K562 (cell line): ENCODE data around the gene DDX41. TPM values are rescaled to one million over a fixed set of nuclear protein-coding genes. Genes with fewer than 3 reads are reported as not detected.

Source experiments
- ATAC-seq: fragments of 200-7000 bp; cut with Tn5 transposase; 3 replicates; pipeline ENCODE4 v1.9.1; 2020; ENCODE audit warnings: moderate library complexity
- BruUV-seq: library from RNA; stranded (reverse); fragments of 400-500 nt; replicated peaks from 2 replicates; lab custom pipeline; 2021; lab: Mats Ljungman, UMichigan
- CTCF ChIA-PET: fragments of 300-600 bp; formaldehyde crosslinking; extraction: SDS; loops from one replicate; lab custom pipeline; 2021; ENCODE audit warnings: low intra/inter-chr PET ratio; lab: Yijun Ruan, JAX
- POLR2A ChIA-PET: fragments of 300-600, 350-650 bp; sonication (Branson Sonifier 250); formaldehyde crosslinking; extraction: SDS; loops from one replicate; lab custom pipeline; 2021; ENCODE audit warnings: antibody characterized with exemption, inconsistent platforms; lab: Yijun Ruan, JAX
- DNase-seq, 4 experiments: peaks; one replicate each; pipeline versions ENCODE4 v3.0.0 to v3.0.0-alpha.2; 2011 to 2018; ENCODE audit warnings: low spot score in 3 of 4, mixed read lengths in 3 of 4; ENCODE audit errors: extremely low read depth in 1 of 4
- FAIRE-seq: peaks from 2 replicates; lab custom pipeline; 2011; peaks lifted over from hg19 to GRCh38; lab: Jason Lieb, UNC
- H2AFZ ChIP-seq: 2 replicates; pipeline ENCODE4 v1.6.0; 2011; ENCODE audit warnings: low read depth, low read length, control low read depth, inconsistent platforms
- H3K27ac ChIP-seq: fragments of 200-600 bp; 3 replicates; pipeline ENCODE4 v1.8.0; 2011; ENCODE audit warnings: low read depth, mild to moderate bottlenecking, control low read depth, inconsistent platforms, low read length, moderate library complexity, mixed read lengths; ENCODE audit errors: extremely low read depth
- H3K27me3 ChIP-seq, 2 experiments: fragments of 300-600 bp in 1 of 2; 2 replicates in 1 of 2; 3 replicates in 1 of 2; pipeline versions ENCODE4 v1.6.0 to v1.8.0; 2011; ENCODE audit warnings: inconsistent platforms in 2 of 2, low read length in 2 of 2, mild to moderate bottlenecking in 1 of 2, mixed read lengths in 1 of 2, moderate library complexity in 1 of 2; ENCODE audit not compliant: control insufficient read depth in 2 of 2, insufficient read depth in 2 of 2
- H3K36me3 ChIP-seq: fragments of 300-600 bp; 3 replicates; pipeline ENCODE4 v1.8.0; 2011; ENCODE audit warnings: mild to moderate bottlenecking, low read length, inconsistent platforms; ENCODE audit not compliant: control insufficient read depth, insufficient read depth
- H3K4me1 ChIP-seq, 2 experiments: fragments of 200-600 bp in 1 of 2; replicated peaks in 1 of 2; 2 replicates in 1 of 2; 3 replicates in 1 of 2; pipeline versions ENCODE4 v1.5.1 to v1.8.0; 2011; ENCODE audit warnings: inconsistent platforms in 2 of 2, low read length in 2 of 2, mild to moderate bottlenecking in 1 of 2, mixed read lengths in 1 of 2, moderate library complexity in 1 of 2; ENCODE audit not compliant: control insufficient read depth in 2 of 2, insufficient read depth in 2 of 2
- H3K4me2 ChIP-seq: 2 replicates; pipeline ENCODE4 v1.6.1; 2011; ENCODE audit warnings: low read length, control low read depth, inconsistent platforms, mixed read lengths; ENCODE audit not compliant: insufficient read depth
- H3K4me3 ChIP-seq: fragments of 200-600 bp; sonication (generic), shearing (Covaris generic); 2 replicates; pipeline ENCODE4 v1.5.1; 2016; ENCODE audit warnings: control low read depth, inconsistent platforms
- H3K79me2 ChIP-seq: fragments of 200-600 bp; 3 replicates; pipeline ENCODE4 v1.8.0; 2011; ENCODE audit warnings: low read length, inconsistent platforms; ENCODE audit not compliant: control insufficient read depth, insufficient read depth
- H3K9ac ChIP-seq, 2 experiments: 2 replicates each; pipeline versions ENCODE4 v1.6.0 to v1.6.1; 2011; ENCODE audit warnings: low read depth in 2 of 2, low read length in 2 of 2, control low read depth in 1 of 2, inconsistent platforms in 1 of 2, mild to moderate bottlenecking in 1 of 2, mixed read lengths in 1 of 2; ENCODE audit not compliant: insufficient read depth in 1 of 2
- H3K9me1 ChIP-seq: one replicate; pipeline ENCODE4 v1.6.0; 2011; ENCODE audit warnings: inconsistent platforms, mild to moderate bottlenecking, low read length, moderate library complexity; ENCODE audit not compliant: control insufficient read depth, insufficient read depth
- H3K9me3 ChIP-seq: replicated peaks from 2 replicates; pipeline ENCODE4 v1.5.1; 2011; ENCODE audit warnings: low read depth, low read length, inconsistent platforms; ENCODE audit not compliant: control insufficient read depth, insufficient read depth
- H4K20me1 ChIP-seq: replicated peaks from 2 replicates; pipeline ENCODE4 v1.6.1; 2011; ENCODE audit warnings: low read length, inconsistent platforms, mixed read lengths; ENCODE audit not compliant: control insufficient read depth, insufficient read depth
- BRCA1 ChIP-seq, 2 experiments: fragments of 450-650 bp in 1 of 2; sonication (generic) in 1 of 2; formaldehyde crosslinking in 1 of 2; IDR thresholded peaks; 2 replicates each; pipeline versions ENCODE4 v1.5.0 to v1.6.1; 2017 to 2020; ENCODE audit warnings: mild to moderate bottlenecking in 1 of 2, missing genetic modification reagents in 1 of 2
- CREM ChIP-seq: IDR thresholded peaks from 2 replicates; pipeline ENCODE4 v1.6.1; 2014; ENCODE audit warnings: antibody characterized with exemption, low read depth
- HNRNPL ChIP-seq: fragments of 200-400 bp; formaldehyde crosslinking; IDR thresholded peaks from 2 replicates; pipeline ENCODE4 v1.6.1; 2017; ENCODE audit warnings: low read depth, mild to moderate bottlenecking, low read length
- KAT7 ChIP-seq: sonication (generic); formaldehyde crosslinking; IDR thresholded peaks from 2 replicates; pipeline ENCODE4 v1.8.0; 2022; ENCODE audit warnings: missing genetic modification reagents, mild to moderate bottlenecking, borderline replicate concordance
- MEF2D ChIP-seq: conservative IDR thresholded peaks from 2 replicates; pipeline ENCODE4 v1.6.1; 2016; ENCODE audit warnings: low read depth, missing genetic modification characterization, missing compliant biosample characterization
- NCOA1 ChIP-seq: fragments of 450-650 bp; IDR thresholded peaks from 2 replicates; pipeline ENCODE4 v1.6.1; 2016; ENCODE audit warnings: low read depth
- NR2C1 ChIP-seq, 2 experiments: fragments of 450-650 bp; IDR thresholded peaks; 2 replicates each; pipeline ENCODE4 v1.6.1; 2017; ENCODE audit warnings: mild to moderate bottlenecking in 2 of 2, antibody characterized with exemption in 1 of 2, inconsistent platforms in 1 of 2, missing compliant biosample characterization in 1 of 2, missing genetic modification characterization in 1 of 2
- SPI1 ChIP-seq: IDR thresholded peaks from 2 replicates; pipeline ENCODE4 v1.6.1; 2011; ENCODE audit warnings: low read depth, low read length, control low read depth, borderline replicate concordance
- SRF ChIP-seq, 2 experiments: fragments of 250-450, 450-650 bp in 1 of 2; sonication (Bioruptor Pico) in 1 of 2; sonication (generic) in 1 of 2; formaldehyde crosslinking; IDR thresholded peaks; 2 replicates each; pipeline versions ENCODE4 v1.5.0 to v1.5.1; 2020 to 2022; ENCODE audit warnings: mild to moderate bottlenecking in 1 of 2, missing genetic modification reagents in 1 of 2
- TARDBP ChIP-seq: fragments of 450-650 bp; IDR thresholded peaks from 2 replicates; pipeline ENCODE4 v1.6.1; 2016
- TCF7 ChIP-seq: sonication (generic); IDR thresholded peaks from 2 replicates; pipeline ENCODE4 v1.6.1; 2016; ENCODE audit warnings: antibody characterized with exemption, borderline replicate concordance
- ZBTB7A ChIP-seq: IDR thresholded peaks from 2 replicates; pipeline ENCODE4 v1.6.1; 2011; ENCODE audit warnings: low read depth, mild to moderate bottlenecking, low read length, moderate library complexity, borderline replicate concordance; ENCODE audit not compliant: control insufficient read depth
- ZNF12 ChIP-seq: sonication (generic); formaldehyde crosslinking; IDR thresholded peaks from 2 replicates; pipeline ENCODE4 v1.4.0; 2020; ENCODE audit warnings: mild to moderate bottlenecking, missing genetic modification reagents
- WGBS: fragments of 100-300 bp; shearing (Covaris generic); methylation state at CpG from one replicate; pipeline ENCODE4 v1.1.6; 2016; ENCODE audit warnings: low coverage, mixed read lengths; ENCODE audit not compliant: insufficient coverage; ENCODE audit errors: missing lambda C conversion rate; 5-methylcytosine and 5-hydroxymethylcytosine counted together
- in situ Hi-C: fragments of 300-500 bp; cut with MboI; formaldehyde crosslinking; loops from 4 replicates; pipeline ENCODE4 v1.15.0; 2018; ENCODE audit warnings: inconsistent platforms, mixed read lengths
- intact Hi-C: fragments of 100-400 bp; cut with micrococcal nuclease; formaldehyde crosslinking; loops from 2 replicates; pipeline ENCODE4 v1.14.2; 2022
- polyA plus RNA-seq, 8 experiments: library from polyadenylated mRNA; depleted of rRNA in 4 of 8; stranded (reverse) in 5 of 8; unstranded in 3 of 8; fragments of >200 nt; fragmentation: Nextera tagmentation in 2 of 8; fragmentation: Illumina TruSeq in 1 of 8; extraction: Ambion mirVana in 2 of 8; extraction: Trizol in 1 of 8; gene quantifications; 2 replicates each; pipeline versions ENCODE4 v1.2.1 to v1.2.3, GENCODE V29; 2011 to 2014; ENCODE audit warnings: inconsistent platforms in 1 of 8, missing spikeins in 1 of 8
- total RNA-seq, 7 experiments: library from RNA; depleted of rRNA in 6 of 7; stranded (reverse); fragments of >200 nt in 6 of 7; fragmentation: Illumina TruSeq in 2 of 7; extraction: Trizol in 2 of 7; gene quantifications; 2 replicates each; pipeline versions ENCODE4 v1.2.1 to v1.2.3, GENCODE V29; 2011 to 2021; ENCODE audit warnings: low replicate concordance in 1 of 7
- TF ChIP-seq, protein P1 (sequence below), 3 experiments: IDR thresholded peaks in 2 of 3; conservative IDR thresholded peaks in 1 of 3; 2 replicates each; pipeline ENCODE4 v1.5.1; 2011 to 2012; ENCODE audit warnings: low read length in 3 of 3, mild to moderate bottlenecking in 3 of 3, control low read depth in 2 of 3, improper control_type of control experiment in 1 of 3, inconsistent platforms in 1 of 3, low read depth in 1 of 3, mixed read lengths in 1 of 3, moderate library complexity in 1 of 3; ENCODE audit not compliant: insufficient read depth in 2 of 3
- TF ChIP-seq, protein P2 (sequence below), 2 experiments: fragments of 250-450 bp in 1 of 2; fragments of 450-650 bp in 1 of 2; sonication (Bioruptor Pico) in 1 of 2; IDR thresholded peaks; 2 replicates each; pipeline versions ENCODE4 v1.6.1 to v1.8.0; 2016 to 2021; ENCODE audit warnings: mild to moderate bottlenecking in 2 of 2, moderate library complexity in 2 of 2, missing compliant biosample characterization in 1 of 2, missing genetic modification characterization in 1 of 2
- TF ChIP-seq, protein P3 (sequence below): fragments of 200-800 bp; sonication (Bioruptor generic); IDR thresholded peaks from 2 replicates; pipeline ENCODE4 v1.6.1; 2017; ENCODE audit warnings: missing genetic modification characterization, missing compliant biosample characterization

DDX41 gene
- total and polyA plus RNA-seq, 9 of the 15 experiments (the other 6 are each of a cell fraction or from before 2014, with no cell fraction given), result 38.2 to 284 (median 116) TPM

DNA sequence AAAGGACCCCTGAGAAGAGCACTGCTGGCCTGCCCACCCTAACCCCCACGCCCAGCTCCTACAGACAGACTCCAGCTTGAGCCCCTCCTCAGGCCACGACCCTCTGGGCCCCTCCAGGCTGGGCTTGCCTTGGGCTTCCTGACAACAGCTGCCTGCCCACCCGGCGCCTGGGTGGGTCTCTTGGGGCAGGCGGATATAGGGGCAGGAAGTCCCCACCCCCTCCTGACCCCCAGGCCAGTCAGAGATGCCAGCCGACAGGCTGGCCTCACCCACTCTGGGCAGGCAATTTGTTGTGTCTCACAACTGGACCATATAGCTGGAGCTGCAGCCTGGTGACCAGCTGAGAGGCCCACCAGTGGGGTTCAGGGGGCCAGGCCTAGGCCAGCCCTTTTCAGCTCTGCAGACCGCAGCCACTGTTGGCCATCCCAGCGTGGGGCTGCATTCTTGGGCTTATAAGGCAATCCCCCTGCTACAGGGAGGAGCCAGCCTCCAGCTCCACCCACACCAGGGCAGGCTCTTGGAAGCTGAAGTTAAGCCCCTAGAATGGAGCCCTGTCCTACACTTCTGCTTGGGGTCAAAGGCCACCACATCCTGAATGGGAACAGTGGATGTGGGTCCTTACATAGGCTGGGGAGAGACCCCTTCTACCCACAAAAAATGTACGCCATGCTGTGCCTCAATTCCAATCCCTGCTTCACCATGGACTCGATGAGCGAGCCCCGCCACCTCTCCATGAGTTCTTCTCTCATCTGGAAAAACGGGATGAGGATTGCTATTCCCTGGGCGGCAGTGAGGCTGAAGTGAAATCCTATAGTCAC, 21.3 kb downstream of the DDX41 start:
- DNase-seq (peak in 1 of 4 experiments; percentile 79), ATAC-seq (0 out of 3 replicates have a peak, but pooled peaks have one; percentile 2), FAIRE-seq (peak; percentile 73)
- Histone ChIP-seq H3K9me1 (no peaks in the 10 kb centered on the region), H3K4me1 (peaks cover 51 to 95% of the 10 kb centered on the region in 2 experiments), H3K4me3 (peak overlapping the region; percentile 82), H3K9ac (peak overlapping the region; percentile 89 to 98), H4K20me1 (peaks cover 3% of the 10 kb centered on the region; the same call in 1 of the 2 replicates), H3K27ac (peak overlapping the region; percentile 95), H3K36me3 (peaks cover 49% of the 10 kb centered on the region; the same call in 2 of the 3 replicates), H3K27me3 (no peaks in the 10 kb centered on the region), H3K9me3 (no peaks in the 10 kb centered on the region), H2AFZ (no peak overlapping the region), H3K79me2 (peaks cover 51% of the 10 kb centered on the region), H3K4me2 (peak overlapping the region; percentile 91)
- CTCF ChIA-PET, result interaction anchor here (1.1 kb wide), 1 partner anchor 92 kb away, joined by 3 read pairs; no protein-coding TSS in a partner anchor
- TSS peak; percentile 54 for BruUV-seq
- in situ Hi-C loops (no loop called here), intact Hi-C loops (loop anchor here (2.0 to 5.0 kb wide), 2 partner anchors 59 to 178 kb away; partner anchors contain the start of gene FAM193B)
- POLR2A ChIA-PET, result interaction anchor here (0.7 to 2.0 kb wide), 16 partner anchors 9 to 365 kb away, joined by 3 to 10 read pairs (median 4); no protein-coding TSS in a partner anchor
- 57% methylated on average over 13 of the region's 14 CpGs for WGBS
- no peak for TF ChIP-seq SPI1
- TF ChIP-seq KAT7, result no peak
- TF ChIP-seq, protein P1, sequence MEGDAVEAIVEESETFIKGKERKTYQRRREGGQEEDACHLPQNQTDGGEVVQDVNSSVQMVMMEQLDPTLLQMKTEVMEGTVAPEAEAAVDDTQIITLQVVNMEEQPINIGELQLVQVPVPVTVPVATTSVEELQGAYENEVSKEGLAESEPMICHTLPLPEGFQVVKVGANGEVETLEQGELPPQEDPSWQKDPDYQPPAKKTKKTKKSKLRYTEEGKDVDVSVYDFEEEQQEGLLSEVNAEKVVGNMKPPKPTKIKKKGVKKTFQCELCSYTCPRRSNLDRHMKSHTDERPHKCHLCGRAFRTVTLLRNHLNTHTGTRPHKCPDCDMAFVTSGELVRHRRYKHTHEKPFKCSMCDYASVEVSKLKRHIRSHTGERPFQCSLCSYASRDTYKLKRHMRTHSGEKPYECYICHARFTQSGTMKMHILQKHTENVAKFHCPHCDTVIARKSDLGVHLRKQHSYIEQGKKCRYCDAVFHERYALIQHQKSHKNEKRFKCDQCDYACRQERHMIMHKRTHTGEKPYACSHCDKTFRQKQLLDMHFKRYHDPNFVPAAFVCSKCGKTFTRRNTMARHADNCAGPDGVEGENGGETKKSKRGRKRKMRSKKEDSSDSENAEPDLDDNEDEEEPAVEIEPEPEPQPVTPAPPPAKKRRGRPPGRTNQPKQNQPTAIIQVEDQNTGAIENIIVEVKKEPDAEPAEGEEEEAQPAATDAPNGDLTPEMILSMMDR (IDR thresholded peaks at IDR 0.05 in 2 of 3, conservative IDR thresholded peaks at IDR 0.05 in 1 of 3; ENCODE audit: insufficient read depth in 2 of 3, low read depth in 1 of 3, low read length in 3 of 3), result no peak
- no peak for TF ChIP-seq ZNF12 (CRISPR knock-in tag)
- TF ChIP-seq BRCA1 (IDR thresholded peaks at IDR 0.05), result no peak
- TF ChIP-seq BRCA1 (CRISPR knock-in tag; IDR thresholded peaks at IDR 0.05), result no peak
- TF ChIP-seq TARDBP, result no peak
- TF ChIP-seq NCOA1, result no peak
- TF ChIP-seq ZBTB7A, result peak; percentile 14; the same call in 1 of the 2 replicates
- TF ChIP-seq, protein P2, sequence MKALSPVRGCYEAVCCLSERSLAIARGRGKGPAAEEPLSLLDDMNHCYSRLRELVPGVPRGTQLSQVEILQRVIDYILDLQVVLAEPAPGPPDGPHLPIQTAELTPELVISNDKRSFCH (CRISPR knock-in tag; IDR thresholded peaks at IDR 0.05), result no peak
- TF ChIP-seq, protein P2 (tag; IDR thresholded peaks at IDR 0.05), result no peak
- TF ChIP-seq, protein P3, sequence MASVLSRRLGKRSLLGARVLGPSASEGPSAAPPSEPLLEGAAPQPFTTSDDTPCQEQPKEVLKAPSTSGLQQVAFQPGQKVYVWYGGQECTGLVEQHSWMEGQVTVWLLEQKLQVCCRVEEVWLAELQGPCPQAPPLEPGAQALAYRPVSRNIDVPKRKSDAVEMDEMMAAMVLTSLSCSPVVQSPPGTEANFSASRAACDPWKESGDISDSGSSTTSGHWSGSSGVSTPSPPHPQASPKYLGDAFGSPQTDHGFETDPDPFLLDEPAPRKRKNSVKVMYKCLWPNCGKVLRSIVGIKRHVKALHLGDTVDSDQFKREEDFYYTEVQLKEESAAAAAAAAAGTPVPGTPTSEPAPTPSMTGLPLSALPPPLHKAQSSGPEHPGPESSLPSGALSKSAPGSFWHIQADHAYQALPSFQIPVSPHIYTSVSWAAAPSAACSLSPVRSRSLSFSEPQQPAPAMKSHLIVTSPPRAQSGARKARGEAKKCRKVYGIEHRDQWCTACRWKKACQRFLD (CRISPR knock-in tag), result no peak
- no peak for TF ChIP-seq HNRNPL
- TF ChIP-seq SRF (CRISPR knock-in tag; IDR thresholded peaks at IDR 0.05), result peak in 1 of 2 experiments; percentile 94; a peak in 2 of 4 replicates
- no peak for TF ChIP-seq TCF7
- no peak for TF ChIP-seq MEF2D (tag)
- no peak for TF ChIP-seq CREM
- no peak for TF ChIP-seq NR2C1 (IDR thresholded peaks at IDR 0.05)
- peak; percentile 65; the same call in 1 of the 2 replicates for TF ChIP-seq NR2C1 (tag; IDR thresholded peaks at IDR 0.05)
